ENCODE results near the gene HMX1. TPM values are rescaled to one million over a fixed set of nuclear protein-coding genes. Genes with fewer than 3 reads are reported as not detected.

HMX1 gene
- total RNA-seq, 1 experiment from 2014 or later = 0.20 TPM

GRCh38 chr4:8869898-8870646 is 1.6 kb downstream of the HMX1 start:
- TF ChIP-seq CTCF (IDR thresholded peaks at IDR 0.05; ENCODE audit: insufficient read depth in 1 of 2, low read depth in 1 of 2, low read length in 1 of 2, severe bottlenecking in 1 of 2, unreplicated experiment in 1 of 2) = no peak
- no peak for DNase-seq
- Mint-ChIP-seq H3K4me3 (ENCODE audit: unreplicated experiment) (no peak overlapping the region), H3K27me3 (ENCODE audit: insufficient read depth, unreplicated experiment) (peaks cover 21% of the 10 kb centered on the region), H3K4me1 (ENCODE audit: low read depth, unreplicated experiment) (peaks cover 8% of the 10 kb centered on the region), H3K9me3 (ENCODE audit: unreplicated experiment) (no peaks in the 10 kb centered on the region), H3K36me3 (ENCODE audit: insufficient read depth, unreplicated experiment) (no peaks in the 10 kb centered on the region), H3K27ac (ENCODE audit: unreplicated experiment) (no peak overlapping the region)
- Histone ChIP-seq H3K4me3 (ENCODE audit: low read depth, low read length) (no peak overlapping the region), H3K27me3 (replicated peaks; ENCODE audit: control insufficient read depth, insufficient read depth, low read length) (no peaks in the 10 kb centered on the region), H3K36me3 (ENCODE audit: control insufficient read depth, insufficient read depth, low read length) (no peaks in the 10 kb centered on the region), H3K9me3 (no peaks in the 10 kb centered on the region), H3K4me1 (no peaks in the 10 kb centered on the region)
- intact Hi-C loops (cut with micrococcal nuclease; ENCODE audit: unreplicated experiment) = no loop called here
- BruUV-seq (replicated peaks) = no TSS peak
- POLR2A ChIA-PET = no interaction called here
- CTCF ChIA-PET = no interaction called here

GRCh38 chr4:8869002-8869897 is 2.4 kb downstream of the HMX1 start:
- no peak overlapping the region for H3K4me3 Mint-ChIP-seq (ENCODE audit: unreplicated experiment)
- ChIA-PET CTCF (no interaction called here), POLR2A (no interaction called here)
- BruUV-seq (replicated peaks) = no TSS peak
- H3K4me1 Mint-ChIP-seq (ENCODE audit: low read depth, unreplicated experiment) = peaks cover 8% of the 10 kb centered on the region
- peaks cover 21% of the 10 kb centered on the region for H3K27me3 Mint-ChIP-seq (ENCODE audit: insufficient read depth, unreplicated experiment)
- intact Hi-C loops (cut with micrococcal nuclease; ENCODE audit: unreplicated experiment) = no loop called here
- no peaks in the 10 kb centered on the region for H3K9me3 Mint-ChIP-seq (ENCODE audit: unreplicated experiment)
- no peak overlapping the region for H3K27ac Mint-ChIP-seq (ENCODE audit: unreplicated experiment)
- Histone ChIP-seq H3K4me3 (ENCODE audit: low read depth, low read length) (no peak overlapping the region), H3K4me1 (no peaks in the 10 kb centered on the region), H3K36me3 (ENCODE audit: control insufficient read depth, insufficient read depth, low read length) (no peaks in the 10 kb centered on the region), H3K9me3 (no peaks in the 10 kb centered on the region), H3K27me3 (replicated peaks; ENCODE audit: control insufficient read depth, insufficient read depth, low read length) (no peaks in the 10 kb centered on the region)
- no peak for TF ChIP-seq CTCF (IDR thresholded peaks at IDR 0.05; ENCODE audit: insufficient read depth in 1 of 2, low read depth in 1 of 2, low read length in 1 of 2, severe bottlenecking in 1 of 2, unreplicated experiment in 1 of 2)
- H3K36me3 Mint-ChIP-seq (ENCODE audit: insufficient read depth, unreplicated experiment) = no peaks in the 10 kb centered on the region
- DNase-seq = no peak

GRCh38 chr4:8868321-8869001 is 3.2 kb downstream of the HMX1 start:
- no peaks in the 10 kb centered on the region for H3K9me3 Mint-ChIP-seq (ENCODE audit: unreplicated experiment)
- H3K36me3 ChIP-seq (ENCODE audit: control insufficient read depth, insufficient read depth, low read length) = no peaks in the 10 kb centered on the region
- no peak for DNase-seq
- intact Hi-C loops (cut with micrococcal nuclease; ENCODE audit: unreplicated experiment) = no loop called here
- H3K27ac Mint-ChIP-seq (ENCODE audit: unreplicated experiment) = no peak overlapping the region
- H3K27me3 Mint-ChIP-seq (ENCODE audit: insufficient read depth, unreplicated experiment) = peaks cover 21% of the 10 kb centered on the region
- POLR2A ChIA-PET = no interaction called here
- no peaks in the 10 kb centered on the region for H3K9me3 ChIP-seq
- peaks cover 8% of the 10 kb centered on the region for H3K4me1 Mint-ChIP-seq (ENCODE audit: low read depth, unreplicated experiment)
- H3K36me3 Mint-ChIP-seq (ENCODE audit: insufficient read depth, unreplicated experiment) = no peaks in the 10 kb centered on the region
- H3K27me3 ChIP-seq (replicated peaks; ENCODE audit: control insufficient read depth, insufficient read depth, low read length) = no peaks in the 10 kb centered on the region
- no peak for TF ChIP-seq CTCF (IDR thresholded peaks at IDR 0.05; ENCODE audit: insufficient read depth in 1 of 2, low read depth in 1 of 2, low read length in 1 of 2, severe bottlenecking in 1 of 2, unreplicated experiment in 1 of 2)
- no TSS peak for BruUV-seq (replicated peaks)
- H3K4me3 ChIP-seq (ENCODE audit: low read depth, low read length) = no peak overlapping the region
- CTCF ChIA-PET = no interaction called here
- no peak overlapping the region for H3K4me3 Mint-ChIP-seq (ENCODE audit: unreplicated experiment)
- H3K4me1 ChIP-seq = no peaks in the 10 kb centered on the region

Data from Caco-2 (cell line).